ENCODE results near the gene TNNI2.

TNNI2 gene

GRCh38 chr11:1830004-1830321 is 8.8 kb upstream of the TNNI2 start:
- no peak for TF ChIP-seq EZH2phosphoT487 (IDR thresholded peaks at IDR 0.05; ENCODE audit: low read length)
- no peak for TF ChIP-seq CTCF (IDR thresholded peaks at IDR 0.05; ENCODE audit: low read length)
- TF ChIP-seq EZH2 (optimal IDR thresholded peaks at IDR 0.05; ENCODE audit: low read depth, low read length), result no peak
- Histone ChIP-seq H3K4me1 (ENCODE audit: low read length) (no peaks in the 10 kb centered on the region), H3K4me2 (ENCODE audit: low read depth, low read length) (no peak overlapping the region), H3K27ac (ENCODE audit: low read length) (no peak overlapping the region), H4K20me1 (ENCODE audit: insufficient read depth, low read length) (no peaks in the 10 kb centered on the region), H3K36me3 (replicated peaks; ENCODE audit: insufficient read depth, low read length) (no peaks in the 10 kb centered on the region), H3K4me3 (ENCODE audit: low read length) (no peak overlapping the region), H3F3A (ENCODE audit: insufficient read depth, low read length) (no peaks in the 10 kb centered on the region), H3K9ac (ENCODE audit: low read length) (no peak overlapping the region), H3K9me3 (replicated peaks; ENCODE audit: insufficient read depth, low read length) (no peaks in the 10 kb centered on the region), H3K9me2 (replicated peaks; ENCODE audit: insufficient read depth, low read length) (no peaks in the 10 kb centered on the region), H3K27me3 (replicated peaks; ENCODE audit: insufficient read depth, low read length) (peaks cover 100% of the 10 kb centered on the region), H3K79me2 (ENCODE audit: low read length) (no peaks in the 10 kb centered on the region), H2AFZ (ENCODE audit: low read length) (no peak overlapping the region)
- no peak for DNase-seq

GRCh38 chr11:1830322-1831223 is 8.2 kb upstream of the TNNI2 start:
- H3K4me3 ChIP-seq (ENCODE audit: low read length), result no peak overlapping the region
- H3K9me2 ChIP-seq (replicated peaks; ENCODE audit: insufficient read depth, low read length), result no peaks in the 10 kb centered on the region
- H3K4me2 ChIP-seq (ENCODE audit: low read depth, low read length), result no peak overlapping the region
- no peak for TF ChIP-seq CTCF (IDR thresholded peaks at IDR 0.05; ENCODE audit: low read length)
- no peak for TF ChIP-seq EZH2phosphoT487 (IDR thresholded peaks at IDR 0.05; ENCODE audit: low read length)
- no peak for TF ChIP-seq EZH2 (optimal IDR thresholded peaks at IDR 0.05; ENCODE audit: low read depth, low read length)
- no peaks in the 10 kb centered on the region for H3K4me1 ChIP-seq (ENCODE audit: low read length)
- no peak for DNase-seq
- H3K9ac ChIP-seq (ENCODE audit: low read length), result no peak overlapping the region
- peaks cover 100% of the 10 kb centered on the region for H3K27me3 ChIP-seq (replicated peaks; ENCODE audit: insufficient read depth, low read length)
- no peak overlapping the region for H2AFZ ChIP-seq (ENCODE audit: low read length)
- H3K9me3 ChIP-seq (replicated peaks; ENCODE audit: insufficient read depth, low read length), result no peaks in the 10 kb centered on the region
- H3K27ac ChIP-seq (ENCODE audit: low read length), result no peak overlapping the region
- H3K36me3 ChIP-seq (replicated peaks; ENCODE audit: insufficient read depth, low read length), result no peaks in the 10 kb centered on the region
- no peaks in the 10 kb centered on the region for H4K20me1 ChIP-seq (ENCODE audit: insufficient read depth, low read length)
- H3F3A ChIP-seq (ENCODE audit: insufficient read depth, low read length), result no peaks in the 10 kb centered on the region
- H3K79me2 ChIP-seq (ENCODE audit: low read length), result no peaks in the 10 kb centered on the region

GRCh38 chr11:1831338-1832210 is 7.2 kb upstream of the TNNI2 start:
- Histone ChIP-seq H3K27me3 (replicated peaks; ENCODE audit: insufficient read depth, low read length) (peaks cover 99% of the 10 kb centered on the region), H3K9me3 (replicated peaks; ENCODE audit: insufficient read depth, low read length) (no peaks in the 10 kb centered on the region), H3K9ac (ENCODE audit: low read length) (no peak overlapping the region), H3K4me2 (ENCODE audit: low read depth, low read length) (no peak overlapping the region), H2AFZ (ENCODE audit: low read length) (no peak overlapping the region), H3K4me3 (ENCODE audit: low read length) (no peak overlapping the region), H3K79me2 (ENCODE audit: low read length) (no peaks in the 10 kb centered on the region), H4K20me1 (ENCODE audit: insufficient read depth, low read length) (no peaks in the 10 kb centered on the region), H3K9me2 (replicated peaks; ENCODE audit: insufficient read depth, low read length) (no peaks in the 10 kb centered on the region), H3K4me1 (ENCODE audit: low read length) (no peaks in the 10 kb centered on the region), H3K27ac (ENCODE audit: low read length) (no peak overlapping the region), H3K36me3 (replicated peaks; ENCODE audit: insufficient read depth, low read length) (no peaks in the 10 kb centered on the region), H3F3A (ENCODE audit: insufficient read depth, low read length) (no peaks in the 10 kb centered on the region)
- no peak for DNase-seq
- TF ChIP-seq EZH2 (optimal IDR thresholded peaks at IDR 0.05; ENCODE audit: low read depth, low read length), result no peak
- TF ChIP-seq EZH2phosphoT487 (IDR thresholded peaks at IDR 0.05; ENCODE audit: low read length), result no peak
- no peak for TF ChIP-seq CTCF (IDR thresholded peaks at IDR 0.05; ENCODE audit: low read length)
